Activated CD4-positive, alpha-beta memory T cell treated with anti-CD3 and anti-CD28 coated beads for 36 hours (primary cell): ENCODE results near the gene HIC1. TPM values are rescaled to one million over a fixed set of nuclear protein-coding genes. Genes with fewer than 3 reads are reported as not detected.

ENCODE experiments used
- CTCF ChIA-PET: fragments of 350-600 bp; sonication (Branson Sonifier 250); formaldehyde crosslinking; loops from one replicate; lab custom pipeline; 2021; ENCODE audit warnings: antibody characterized with exemption, inconsistent platforms; lab: Charles Lee
- POLR2A ChIA-PET: fragments of 350-600 bp; sonication (Branson Sonifier 250); formaldehyde crosslinking; loops from one replicate; lab custom pipeline; 2021; ENCODE audit warnings: antibody characterized with exemption; lab: Charles Lee
- DNase-seq: peaks from one replicate; pipeline ENCODE4 v3.0.0-alpha.2; 2020
- H3K27ac Mint-ChIP-seq: one replicate; pipeline ENCODE4 v1.8.0; 2021; ENCODE audit warnings: mixed read lengths
- H3K27me3 Mint-ChIP-seq: one replicate; pipeline ENCODE4 v1.8.0; 2021; ENCODE audit warnings: mixed read lengths
- H3K36me3 Mint-ChIP-seq: one replicate; pipeline ENCODE4 v1.8.0; 2021; ENCODE audit warnings: mixed read lengths
- H3K4me1 Mint-ChIP-seq: one replicate; pipeline ENCODE4 v1.8.0; 2021; ENCODE audit warnings: low read depth, mixed read lengths
- H3K4me3 Mint-ChIP-seq: one replicate; pipeline ENCODE4 v1.8.0; 2021; ENCODE audit warnings: mild to moderate bottlenecking, mixed read lengths
- H3K9me3 Mint-ChIP-seq: one replicate; pipeline ENCODE4 v1.8.0; 2021; ENCODE audit warnings: mixed read lengths
- intact Hi-C: fragments of 100-400 bp; cut with micrococcal nuclease; formaldehyde crosslinking; loops from one replicate; pipeline ENCODE4 v1.15.1; 2023
- total RNA-seq, 2 experiments: library from RNA; stranded (reverse); gene quantifications; one replicate each; pipeline ENCODE4 v1.2.3, GENCODE V29; 2021

HIC1 gene
- total RNA-seq, 2 experiments from 2014 or later = 13.1 to 13.2 TPM

- no peak overlapping the region for H3K4me3 Mint-ChIP-seq
- intact Hi-C loops = no loop called here
- no peak for DNase-seq
Measured at GRCh38 chr17:2028234-2028614, 26.7 kb upstream of the HIC1 start.

DNA sequence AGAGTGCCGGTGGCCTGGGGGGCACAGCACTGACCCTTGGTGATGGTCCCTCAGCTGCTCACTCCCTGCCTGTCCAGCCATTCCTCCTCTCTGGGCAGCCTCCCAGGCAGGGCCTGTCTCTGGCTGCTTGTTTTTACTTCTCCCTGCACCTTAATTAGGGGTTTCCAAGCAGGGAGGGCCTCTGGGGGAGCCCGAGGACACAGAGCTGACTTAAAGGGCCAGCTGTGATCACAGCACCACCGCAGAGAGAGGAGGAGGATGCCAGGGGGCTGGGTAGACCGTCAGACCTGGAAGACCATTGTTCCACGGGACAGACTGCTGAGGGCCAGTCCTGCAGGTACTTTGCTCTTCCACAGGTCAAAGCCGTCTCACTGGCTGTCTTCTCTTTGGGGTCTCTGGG, 26.2 kb upstream of the HIC1 start:
- intact Hi-C loops = no loop called here
- POLR2A ChIA-PET = no interaction called here
- CTCF ChIA-PET = interaction anchor here (0.6 to 1.8 kb wide), 4 partner anchors 26 to 312 kb away, joined by 3 to 5 read pairs (median 4); partner anchors contain the start of gene HIC1
- DNase-seq = no peak
- Mint-ChIP-seq H3K4me1 (peaks cover 16% of the 10 kb centered on the region), H3K4me3 (no peak overlapping the region), H3K36me3 (no peaks in the 10 kb centered on the region), H3K27ac (no peak overlapping the region), H3K27me3 (peaks cover 24% of the 10 kb centered on the region), H3K9me3 (no peaks in the 10 kb centered on the region)

More at GRCh38 chr17:2028234-2028614, 26.7 kb upstream of the HIC1 start:
- H3K4me1 Mint-ChIP-seq = peaks cover 19% of the 10 kb centered on the region
- CTCF ChIA-PET = interaction anchor here (0.8 to 1.1 kb wide), 2 partner anchors 27 to 216 kb away, joined by 3 to 5 read pairs; no protein-coding TSS in a partner anchor
- no peak overlapping the region for H3K27ac Mint-ChIP-seq
- POLR2A ChIA-PET = no interaction called here
- H3K27me3 Mint-ChIP-seq = peaks cover 26% of the 10 kb centered on the region
- no peaks in the 10 kb centered on the region for H3K36me3 Mint-ChIP-seq
- H3K9me3 Mint-ChIP-seq = no peaks in the 10 kb centered on the region

GRCh38 chr17:2029911-2030778, 24.8 kb upstream of the HIC1 start, which contains the start of gene DPH1:
Gene DPH1, plus strand, starts transcription at chr17:2030153. Its CDS starts 17 bp downstream, at chr17:2030170.
- Mint-ChIP-seq H3K27me3 (peaks cover 22% of the 10 kb centered on the region), H3K36me3 (no peaks in the 10 kb centered on the region), H3K9me3 (no peaks in the 10 kb centered on the region), H3K27ac (peak within 1 kb of the TSS; percentile 67), H3K4me3 (peak within 1 kb of the TSS; percentile 95), H3K4me1 (peaks cover 15% of the 10 kb centered on the region)
- ChIA-PET POLR2A (no interaction called here), CTCF (interaction anchor here (1.3 to 1.8 kb wide), 2 partner anchors 160 to 313 kb away, joined by 3 to 4 read pairs; no protein-coding TSS in a partner anchor)
- peak; percentile 92 for DNase-seq
- intact Hi-C loops = loop anchor here (1.0 to 10.0 kb wide), 4 partner anchors 11 to 385 kb away; partner anchors contain the start of genes RILP and SCARF1

DNA sequence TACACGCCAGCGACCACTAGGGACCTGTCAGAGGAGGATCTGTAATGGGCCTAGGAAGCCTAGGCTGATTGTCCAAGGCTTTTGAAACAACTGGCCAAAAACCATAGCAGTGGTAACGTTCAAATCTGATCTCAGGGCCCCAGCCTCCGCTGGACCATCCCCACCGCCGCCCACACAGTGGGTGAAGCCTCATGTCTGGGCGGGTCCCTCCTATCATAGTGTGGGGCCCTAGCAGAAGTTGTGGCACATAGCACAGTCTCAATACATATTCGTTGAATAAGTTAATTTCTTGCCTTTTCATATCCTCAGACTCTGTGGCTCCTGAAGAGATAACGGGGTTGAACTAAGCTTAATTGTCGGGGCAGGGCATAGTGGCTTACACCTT, 24.1 kb upstream of the HIC1 start:
- peak overlapping the region; percentile 67 for H3K27ac Mint-ChIP-seq
- peaks cover 13% of the 10 kb centered on the region for H3K4me1 Mint-ChIP-seq
- no peaks in the 10 kb centered on the region for H3K36me3 Mint-ChIP-seq
- ChIA-PET POLR2A (no interaction called here), CTCF (interaction anchor here (1.3 kb wide), 1 partner anchor 160 kb away, joined by 3 read pairs; no protein-coding TSS in a partner anchor)
- peaks cover 18% of the 10 kb centered on the region for H3K27me3 Mint-ChIP-seq
- DNase-seq = no peak
- H3K9me3 Mint-ChIP-seq = no peaks in the 10 kb centered on the region
- intact Hi-C loops = loop anchor here (1.0 to 10.0 kb wide), 4 partner anchors 11 to 386 kb away; partner anchors contain the start of genes RILP and SCARF1
- H3K4me3 Mint-ChIP-seq = peak overlapping the region; percentile 95

DNA sequence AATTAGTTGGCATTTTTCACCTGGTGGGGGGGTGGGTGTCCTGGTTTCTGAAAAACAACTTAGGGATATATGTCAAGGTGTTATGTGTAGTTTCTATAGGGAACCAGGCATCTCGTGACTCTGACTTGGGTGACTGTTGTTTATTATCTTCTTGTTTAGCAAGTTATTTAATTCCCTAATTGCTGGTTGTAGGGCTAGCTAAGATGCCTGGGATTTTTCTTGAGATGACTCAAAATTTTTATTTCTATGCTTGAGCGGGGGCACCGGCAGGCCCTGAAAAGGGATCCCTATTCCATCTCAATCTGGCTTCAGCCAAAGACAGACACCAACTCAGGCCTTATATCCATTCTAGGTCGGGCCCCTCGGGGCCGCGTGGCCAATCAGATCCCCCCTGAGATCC, 21.8 kb upstream of the HIC1 start:
- CTCF ChIA-PET = no interaction called here
- H3K36me3 Mint-ChIP-seq = peaks cover 6% of the 10 kb centered on the region
- POLR2A ChIA-PET = no interaction called here
- H3K9me3 Mint-ChIP-seq = no peaks in the 10 kb centered on the region
- peaks cover 3% of the 10 kb centered on the region for H3K27me3 Mint-ChIP-seq
- H3K4me3 Mint-ChIP-seq = no peak overlapping the region
- H3K27ac Mint-ChIP-seq = no peak overlapping the region
- no peak for DNase-seq
- intact Hi-C loops = loop anchor here (10.0 kb wide), 2 partner anchors 158 to 388 kb away; partner anchors contain the start of genes RILP and SCARF1
- peaks cover 10% of the 10 kb centered on the region for H3K4me1 Mint-ChIP-seq

DNA sequence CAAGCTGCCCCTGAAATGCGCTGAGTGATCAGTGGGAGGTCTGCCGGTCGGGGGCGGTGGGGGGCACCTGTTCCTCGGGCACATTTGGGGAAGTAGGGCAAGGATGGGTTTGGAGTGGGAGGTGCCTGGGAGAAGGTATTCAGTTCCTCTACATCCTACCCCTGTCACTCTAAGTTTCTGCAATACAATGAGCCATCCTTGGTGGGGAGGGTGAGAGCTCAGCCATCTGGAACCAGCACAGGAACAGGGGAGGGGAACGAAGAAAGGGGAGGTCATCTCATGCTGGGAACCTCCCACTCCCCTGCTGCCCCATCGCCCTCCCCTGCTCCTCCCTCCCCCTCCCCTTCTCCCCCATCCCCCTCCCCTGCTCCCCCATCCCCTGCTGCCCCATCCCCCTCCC, 20.7 kb upstream of the HIC1 start:
- intact Hi-C loops = loop anchor here (10.0 kb wide), 2 partner anchors 159 to 389 kb away; partner anchors contain the start of genes RILP and SCARF1
- no peak for DNase-seq
- H3K27ac Mint-ChIP-seq = no peak overlapping the region
- H3K27me3 Mint-ChIP-seq = no peaks in the 10 kb centered on the region
- peaks cover 10% of the 10 kb centered on the region for H3K4me1 Mint-ChIP-seq
- H3K36me3 Mint-ChIP-seq = peaks cover 6% of the 10 kb centered on the region
- ChIA-PET POLR2A (no interaction called here), CTCF (interaction anchor here (0.6 kb wide), 1 partner anchor 313 kb away, joined by 3 read pairs; no protein-coding TSS in a partner anchor)
- H3K9me3 Mint-ChIP-seq = no peaks in the 10 kb centered on the region
- no peak overlapping the region for H3K4me3 Mint-ChIP-seq

DNA sequence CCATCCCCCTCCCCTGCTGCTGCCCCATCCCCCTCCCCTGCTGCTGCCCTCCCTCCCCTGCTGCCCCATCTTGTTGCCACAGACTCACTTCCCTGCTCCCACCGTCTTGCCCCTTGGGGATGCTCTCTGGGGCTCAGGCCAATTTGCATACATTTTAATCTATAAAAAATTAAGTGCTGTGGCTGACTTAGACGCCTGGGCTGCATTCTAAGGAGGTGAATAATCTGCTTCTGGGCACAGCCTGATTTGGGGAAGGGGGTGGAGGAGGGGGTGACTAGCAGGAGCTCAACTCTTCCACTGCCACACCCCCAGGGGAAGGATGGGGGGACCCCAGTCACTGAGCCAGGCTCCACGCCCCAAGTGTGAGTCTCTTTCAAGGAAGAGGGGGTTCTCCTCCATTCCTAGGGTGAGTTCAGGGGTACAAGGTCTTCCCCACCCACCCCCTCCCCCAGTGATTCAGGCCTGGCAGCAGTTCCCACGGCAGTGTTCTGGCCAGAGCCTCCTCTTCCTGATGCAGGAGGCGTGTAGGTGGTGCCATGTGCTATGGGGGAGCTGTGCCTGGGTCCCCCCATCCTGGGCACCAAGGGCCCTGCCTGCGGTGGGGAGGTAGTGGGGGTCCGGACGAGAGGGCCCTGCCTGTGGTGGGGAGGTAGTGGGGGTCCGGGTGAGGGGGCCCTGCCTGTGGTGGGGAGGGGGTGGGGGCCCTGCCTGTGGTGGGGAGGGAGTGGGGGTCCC, 19.9 kb upstream of the HIC1 start:
- CTCF ChIA-PET = interaction anchor here (0.6 kb wide), 1 partner anchor 368 kb away, joined by 3 read pairs; no protein-coding TSS in a partner anchor
- peaks cover 10% of the 10 kb centered on the region for H3K4me1 Mint-ChIP-seq
- POLR2A ChIA-PET = no interaction called here
- H3K36me3 Mint-ChIP-seq = peaks cover 6% of the 10 kb centered on the region
- H3K9me3 Mint-ChIP-seq = no peaks in the 10 kb centered on the region
- H3K27ac Mint-ChIP-seq = no peak overlapping the region
- intact Hi-C loops = loop anchor here (10.0 kb wide), 2 partner anchors 160 to 390 kb away; partner anchors contain the start of genes RILP and SCARF1
- no peaks in the 10 kb centered on the region for H3K27me3 Mint-ChIP-seq
- no peak for DNase-seq
- H3K4me3 Mint-ChIP-seq = no peak overlapping the region

GRCh38 chr17:2035541-2036488, 19.1 kb upstream of the HIC1 start:
- DNase-seq = no peak
- intact Hi-C loops = loop anchor here (10.0 kb wide), 2 partner anchors 161 to 391 kb away; partner anchors contain the start of genes RILP and SCARF1
- Mint-ChIP-seq H3K4me1 (peaks cover 7% of the 10 kb centered on the region), H3K27ac (no peak overlapping the region), H3K36me3 (peaks cover 6% of the 10 kb centered on the region), H3K27me3 (no peaks in the 10 kb centered on the region), H3K9me3 (no peaks in the 10 kb centered on the region), H3K4me3 (no peak overlapping the region)
- ChIA-PET CTCF (interaction anchor here (0.6 kb wide), 1 partner anchor 369 kb away, joined by 3 read pairs; no protein-coding TSS in a partner anchor), POLR2A (no interaction called here)

- H3K4me3 Mint-ChIP-seq = no peak overlapping the region
- CTCF ChIA-PET = interaction anchor here (1.3 to 1.5 kb wide), 2 partner anchors 208 to 316 kb away, joined by 3 read pairs; no protein-coding TSS in a partner anchor
- H3K27ac Mint-ChIP-seq = no peak overlapping the region
- DNase-seq = no peak
- H3K36me3 Mint-ChIP-seq = peaks cover 7% of the 10 kb centered on the region
- no peaks in the 10 kb centered on the region for H3K27me3 Mint-ChIP-seq
- peaks cover 1% of the 10 kb centered on the region for H3K4me1 Mint-ChIP-seq
- POLR2A ChIA-PET = no interaction called here
- no peaks in the 10 kb centered on the region for H3K9me3 Mint-ChIP-seq
- intact Hi-C loops = loop anchor here (10.0 kb wide), 2 partner anchors 162 to 392 kb away; partner anchors contain the start of genes RILP and SCARF1
Measured at GRCh38 chr17:2037155-2037554, 17.7 kb upstream of the HIC1 start.

GRCh38 chr17:2040219-2040827, 14.6 kb upstream of the HIC1 start:
- peaks cover 22% of the 10 kb centered on the region for H3K36me3 Mint-ChIP-seq
- H3K4me1 Mint-ChIP-seq = peaks cover 23% of the 10 kb centered on the region
- ChIA-PET POLR2A (interaction anchor here (0.8 kb wide), 1 partner anchor 9 kb away, joined by 3 read pairs; no protein-coding TSS in a partner anchor), CTCF (interaction anchor here (0.8 to 1.3 kb wide), 3 partner anchors 131 to 319 kb away, joined by 3 to 5 read pairs (median 3); no protein-coding TSS in a partner anchor)
- no peaks in the 10 kb centered on the region for H3K9me3 Mint-ChIP-seq
- peak overlapping the region; percentile 20 for H3K4me3 Mint-ChIP-seq
- DNase-seq = no peak
- no peak overlapping the region for H3K27ac Mint-ChIP-seq
- H3K27me3 Mint-ChIP-seq = no peaks in the 10 kb centered on the region
- intact Hi-C loops = loop anchor here (5.0 kb wide), 2 partner anchors 148 to 323 kb away; no protein-coding TSS in a partner anchor
